ENCODE measurements around the gene SLC44A5. TPM values are rescaled to one million over a fixed set of nuclear protein-coding genes. Genes with fewer than 3 reads are reported as not detected.
A peak's percentile ranks its signal among the peaks of the same experiment; 100 is the strongest.
"Not testable (repeated sequence)": the region's sequence is repeated elsewhere in the genome, so short reads cannot be mapped to it uniquely, and the experiment has no call there.

The SLC44A5 gene
- polyA plus RNA-seq, 3 donors = not detected

- peaks cover 0 to 8% of the 10 kb centered on the region in 2 donors for H3K9me3 ChIP-seq (replicated peaks in 1 of 2; ENCODE audit: control insufficient read depth in 1 of 2, insufficient read depth in 1 of 2, low read length in 2 of 2)
- H2AFZ ChIP-seq (ENCODE audit: insufficient read depth, low read depth, low read length, poor library complexity, severe bottlenecking) = no peak overlapping the region
- H3K9ac ChIP-seq (ENCODE audit: insufficient read depth, low read length, poor library complexity, severe bottlenecking) = no peak overlapping the region
- no peak overlapping the region for H3K4me3 Mint-ChIP-seq
- no peaks in the 10 kb centered on the region for H3K27me3 Mint-ChIP-seq (ENCODE audit: low read depth in 3 of 3)
- no peak overlapping the region for H3K4me2 ChIP-seq (replicated peaks; ENCODE audit: extremely low read depth, low read length, poor library complexity, severe bottlenecking)
- H3K27me3 ChIP-seq (ENCODE audit: control insufficient read depth in 2 of 2, insufficient read depth in 2 of 2, low read length in 2 of 2) = no peaks in the 10 kb centered on the region
- H3K36me3 ChIP-seq (replicated peaks in 1 of 2; ENCODE audit: control insufficient read depth in 1 of 2, insufficient read depth in 2 of 2, low read length in 2 of 2) = no peaks in the 10 kb centered on the region
- no peak overlapping the region for H3K27ac Mint-ChIP-seq
- WGBS (ENCODE audit: insufficient coverage) = 88% methylated on average over 1 of the region's 3 CpGs
- no peak for DNase-seq
- H3K4me3 ChIP-seq (replicated peaks in 1 of 3; ENCODE audit: low read depth in 2 of 3, low read length in 3 of 3) = no peak overlapping the region
- no peaks in the 10 kb centered on the region for H3K4me1 Mint-ChIP-seq
- TF ChIP-seq CTCF (IDR thresholded peaks at IDR 0.05) = no peak
- intact Hi-C loops (cut with micrococcal nuclease) = no loop called here
- H3K36me3 Mint-ChIP-seq = no peaks in the 10 kb centered on the region
- H3K79me2 ChIP-seq (ENCODE audit: insufficient read depth, low read length) = no peaks in the 10 kb centered on the region
- no peaks in the 10 kb centered on the region for H4K20me1 ChIP-seq (ENCODE audit: insufficient read depth, low read length)
- no peak overlapping the region for H3K27ac ChIP-seq (ENCODE audit: low read depth in 1 of 2, low read length in 2 of 2)
- no peaks in the 10 kb centered on the region for H3K4me1 ChIP-seq (ENCODE audit: control insufficient read depth in 1 of 2, insufficient read depth in 2 of 2, low read length in 2 of 2)
- H3K9me3 Mint-ChIP-seq = peaks cover 0 to 17% (median 7%) of the 10 kb centered on the region in 7 donors
Observed at GRCh38 chr1:75394386-75395139, 216.4 kb downstream of the SLC44A5 start.

GRCh38 chr1:75392278-75392677 lies 218.6 kb downstream of the SLC44A5 start:
- no CpG with 5 or more reads among the region's 1 CpG for WGBS (ENCODE audit: insufficient coverage)
- Mint-ChIP-seq H3K4me3 (no peak overlapping the region), H3K4me1 (no peaks in the 10 kb centered on the region), H3K36me3 (no peaks in the 10 kb centered on the region), H3K27ac (no peak overlapping the region), H3K27me3 (ENCODE audit: low read depth in 3 of 3) (no peaks in the 10 kb centered on the region), H3K9me3 (peaks cover 0 to 23% (median 11%) of the 10 kb centered on the region in 7 donors)
- Histone ChIP-seq H3K9me3 (replicated peaks in 1 of 2; ENCODE audit: control insufficient read depth in 1 of 2, insufficient read depth in 1 of 2, low read length in 2 of 2) (peaks cover 0 to 8% of the 10 kb centered on the region in 2 donors), H3K79me2 (ENCODE audit: insufficient read depth, low read length) (no peaks in the 10 kb centered on the region), H3K4me1 (ENCODE audit: control insufficient read depth in 1 of 2, insufficient read depth in 2 of 2, low read length in 2 of 2) (no peaks in the 10 kb centered on the region), H3K4me2 (replicated peaks; ENCODE audit: extremely low read depth, low read length, poor library complexity, severe bottlenecking) (no peak overlapping the region), H3K27me3 (ENCODE audit: control insufficient read depth in 2 of 2, insufficient read depth in 2 of 2, low read length in 2 of 2) (no peaks in the 10 kb centered on the region), H3K9ac (ENCODE audit: insufficient read depth, low read length, poor library complexity, severe bottlenecking) (no peak overlapping the region), H2AFZ (ENCODE audit: insufficient read depth, low read depth, low read length, poor library complexity, severe bottlenecking) (no peak overlapping the region), H3K4me3 (replicated peaks in 1 of 3; ENCODE audit: low read depth in 2 of 3, low read length in 3 of 3) (no peak overlapping the region), H3K27ac (ENCODE audit: low read depth in 1 of 2, low read length in 2 of 2) (no peak overlapping the region), H3K36me3 (replicated peaks in 1 of 2; ENCODE audit: control insufficient read depth in 1 of 2, insufficient read depth in 2 of 2, low read length in 2 of 2) (no peaks in the 10 kb centered on the region), H4K20me1 (ENCODE audit: insufficient read depth, low read length) (no peaks in the 10 kb centered on the region)
- DNase-seq = no peak
- intact Hi-C loops (cut with micrococcal nuclease) = no loop called here
- no peak for TF ChIP-seq CTCF (IDR thresholded peaks at IDR 0.05)

- H3K9ac ChIP-seq (ENCODE audit: insufficient read depth, low read length, poor library complexity, severe bottlenecking); H3K4me1 Mint-ChIP-seq; H3K27me3 Mint-ChIP-seq (ENCODE audit: low read depth in 3 of 3); H3K4me3 ChIP-seq (replicated peaks in 1 of 3; ENCODE audit: low read depth in 2 of 3, low read length in 3 of 3); H3K79me2 ChIP-seq (ENCODE audit: insufficient read depth, low read length); H3K4me2 ChIP-seq (replicated peaks; ENCODE audit: extremely low read depth, low read length, poor library complexity, severe bottlenecking); H4K20me1 ChIP-seq (ENCODE audit: insufficient read depth, low read length); H2AFZ ChIP-seq (ENCODE audit: insufficient read depth, low read depth, low read length, poor library complexity, severe bottlenecking); intact Hi-C loops (cut with micrococcal nuclease); DNase-seq; H3K4me1 ChIP-seq (ENCODE audit: control insufficient read depth in 1 of 2, insufficient read depth in 2 of 2, low read length in 2 of 2); H3K27me3 ChIP-seq (ENCODE audit: control insufficient read depth in 2 of 2, insufficient read depth in 2 of 2, low read length in 2 of 2); H3K9me3 ChIP-seq (replicated peaks in 1 of 2; ENCODE audit: control insufficient read depth in 1 of 2, insufficient read depth in 1 of 2, low read length in 2 of 2); H3K36me3 ChIP-seq (replicated peaks in 1 of 2; ENCODE audit: control insufficient read depth in 1 of 2, insufficient read depth in 2 of 2, low read length in 2 of 2); H3K27ac ChIP-seq (ENCODE audit: low read depth in 1 of 2, low read length in 2 of 2); H3K36me3 Mint-ChIP-seq: not testable (repeated sequence)
- Mint-ChIP-seq H3K4me3 (peak overlapping the region in 1 of 2 donors; percentile 71), H3K27ac (peak overlapping the region in 1 of 7 donors; percentile 1), H3K9me3 (peaks cover 0 to 23% (median 11%) of the 10 kb centered on the region in 7 donors)
- 75% methylated on average over 13 of the region's 25 CpGs for WGBS (ENCODE audit: insufficient coverage)
Observed at GRCh38 chr1:75375476-75376447, 235.2 kb downstream of the SLC44A5 start.
